Measurements from ENCODE around the gene POLR3E. TPM values are rescaled to one million over a fixed set of nuclear protein-coding genes. Genes with fewer than 3 reads are reported as not detected.

POLR3E gene
- total RNA-seq, 1 experiment from 2014 or later, result 73.5 TPM

GRCh38 chr16:22357635-22357971, 60.4 kb downstream of the POLR3E start:
- POLR2A ChIA-PET, result interaction anchor here (0.5 kb wide), 1 partner anchor 88 kb away, joined by 4 read pairs; no protein-coding TSS in a partner anchor
- 0 out of 2 replicates have a peak overlapping the region, but pooled peaks have one; percentile 32 for H3K27ac Mint-ChIP-seq
- H3K4me3 Mint-ChIP-seq, result no peak overlapping the region
- ATAC-seq, result no peak
- H3K9me3 Mint-ChIP-seq, result peaks cover 5% of the 10 kb centered on the region; the same call in 1 of the 2 replicates
- CTCF ChIA-PET, result interaction anchor here (0.5 kb wide), 1 partner anchor 79 kb away, joined by 3 read pairs; no protein-coding TSS in a partner anchor
- TF ChIP-seq ZNF512 (CRISPR knock-in tag; IDR thresholded peaks at IDR 0.05; ENCODE audit: borderline replicate concordance) (no peak), JAZF1 (CRISPR knock-in tag; IDR thresholded peaks at IDR 0.05) (no peak), ATF2 (CRISPR knock-in tag; IDR thresholded peaks at IDR 0.05; ENCODE audit: borderline replicate concordance, low read depth) (no peak), TP53 (CRISPR knock-in tag; IDR thresholded peaks at IDR 0.05) (no peak), PREB (CRISPR knock-in tag; IDR thresholded peaks at IDR 0.05; ENCODE audit: borderline replicate concordance) (no peak), ZNF423 (CRISPR knock-in tag; IDR thresholded peaks at IDR 0.05) (no peak), ERG (CRISPR knock-in tag; IDR thresholded peaks at IDR 0.05) (no peak), KAT7 (CRISPR knock-in tag; IDR thresholded peaks at IDR 0.05; ENCODE audit: borderline replicate concordance) (no peak), HMGA2 (CRISPR knock-in tag; IDR thresholded peaks at IDR 0.05) (no peak), FOXJ3 (CRISPR knock-in tag; IDR thresholded peaks at IDR 0.05; ENCODE audit: borderline replicate concordance) (no peak), ZNF121 (CRISPR knock-in tag; IDR thresholded peaks at IDR 0.05) (no peak), ZNF425 (CRISPR knock-in tag; conservative IDR thresholded peaks at IDR 0.05) (no peak), ATF1 (CRISPR knock-in tag; IDR thresholded peaks at IDR 0.05) (no peak), PRRX2 (CRISPR knock-in tag; IDR thresholded peaks at IDR 0.05) (no peak), ATF6 (CRISPR knock-in tag; IDR thresholded peaks at IDR 0.05) (no peak), NR2C2 (CRISPR knock-in tag; IDR thresholded peaks at IDR 0.05) (no peak), FOXP4 (CRISPR knock-in tag; IDR thresholded peaks at IDR 0.05) (no peak)
- DNase-seq (ENCODE audit: low spot score), result no peak
- H3K27me3 Mint-ChIP-seq (ENCODE audit: low read depth), result no peaks in the 10 kb centered on the region
- peaks cover 14% of the 10 kb centered on the region for H3K36me3 Mint-ChIP-seq
- H3K4me1 Mint-ChIP-seq, result peaks cover 46% of the 10 kb centered on the region

Data from WTC11 (cell line).